WTC11 (cell line): Measurements from ENCODE around the gene UIMC1.

ENCODE experiments used
- ELF4 ChIP-seq: sonication (generic); formaldehyde crosslinking; IDR thresholded peaks from 2 replicates; pipeline ENCODE4 v1.8.1; 2022; ENCODE audit warnings: low read depth, mild to moderate bottlenecking, moderate library complexity, missing genetic modification reagents
- NR1H2 ChIP-seq: sonication (generic); formaldehyde crosslinking; IDR thresholded peaks from 2 replicates; pipeline ENCODE4 v1.9.0; 2021; ENCODE audit warnings: mild to moderate bottlenecking, moderate library complexity, missing genetic modification reagents
- SMAD3 ChIP-seq: sonication (generic); formaldehyde crosslinking; IDR thresholded peaks from 2 replicates; pipeline ENCODE4 v1.8.0; 2022; ENCODE audit warnings: missing genetic modification reagents, mild to moderate bottlenecking, borderline replicate concordance
- TF ChIP-seq, protein P1 (sequence below): fragments of 200-600 bp; IDR thresholded peaks from 2 replicates; pipeline ENCODE4 v1.8.0; 2022; ENCODE audit warnings: antibody characterized with exemption
- TF ChIP-seq, protein P2 (sequence below): sonication (generic); formaldehyde crosslinking; IDR thresholded peaks from 2 replicates; pipeline ENCODE4 v1.8.1; 2023; ENCODE audit warnings: mild to moderate bottlenecking, missing genetic modification reagents, borderline replicate concordance

- TF ChIP-seq, protein P1, sequence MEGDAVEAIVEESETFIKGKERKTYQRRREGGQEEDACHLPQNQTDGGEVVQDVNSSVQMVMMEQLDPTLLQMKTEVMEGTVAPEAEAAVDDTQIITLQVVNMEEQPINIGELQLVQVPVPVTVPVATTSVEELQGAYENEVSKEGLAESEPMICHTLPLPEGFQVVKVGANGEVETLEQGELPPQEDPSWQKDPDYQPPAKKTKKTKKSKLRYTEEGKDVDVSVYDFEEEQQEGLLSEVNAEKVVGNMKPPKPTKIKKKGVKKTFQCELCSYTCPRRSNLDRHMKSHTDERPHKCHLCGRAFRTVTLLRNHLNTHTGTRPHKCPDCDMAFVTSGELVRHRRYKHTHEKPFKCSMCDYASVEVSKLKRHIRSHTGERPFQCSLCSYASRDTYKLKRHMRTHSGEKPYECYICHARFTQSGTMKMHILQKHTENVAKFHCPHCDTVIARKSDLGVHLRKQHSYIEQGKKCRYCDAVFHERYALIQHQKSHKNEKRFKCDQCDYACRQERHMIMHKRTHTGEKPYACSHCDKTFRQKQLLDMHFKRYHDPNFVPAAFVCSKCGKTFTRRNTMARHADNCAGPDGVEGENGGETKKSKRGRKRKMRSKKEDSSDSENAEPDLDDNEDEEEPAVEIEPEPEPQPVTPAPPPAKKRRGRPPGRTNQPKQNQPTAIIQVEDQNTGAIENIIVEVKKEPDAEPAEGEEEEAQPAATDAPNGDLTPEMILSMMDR, result no peak
- no peak for TF ChIP-seq NR1H2 (CRISPR knock-in tag)
- TF ChIP-seq ELF4, result no peak
- TF ChIP-seq, protein P2, sequence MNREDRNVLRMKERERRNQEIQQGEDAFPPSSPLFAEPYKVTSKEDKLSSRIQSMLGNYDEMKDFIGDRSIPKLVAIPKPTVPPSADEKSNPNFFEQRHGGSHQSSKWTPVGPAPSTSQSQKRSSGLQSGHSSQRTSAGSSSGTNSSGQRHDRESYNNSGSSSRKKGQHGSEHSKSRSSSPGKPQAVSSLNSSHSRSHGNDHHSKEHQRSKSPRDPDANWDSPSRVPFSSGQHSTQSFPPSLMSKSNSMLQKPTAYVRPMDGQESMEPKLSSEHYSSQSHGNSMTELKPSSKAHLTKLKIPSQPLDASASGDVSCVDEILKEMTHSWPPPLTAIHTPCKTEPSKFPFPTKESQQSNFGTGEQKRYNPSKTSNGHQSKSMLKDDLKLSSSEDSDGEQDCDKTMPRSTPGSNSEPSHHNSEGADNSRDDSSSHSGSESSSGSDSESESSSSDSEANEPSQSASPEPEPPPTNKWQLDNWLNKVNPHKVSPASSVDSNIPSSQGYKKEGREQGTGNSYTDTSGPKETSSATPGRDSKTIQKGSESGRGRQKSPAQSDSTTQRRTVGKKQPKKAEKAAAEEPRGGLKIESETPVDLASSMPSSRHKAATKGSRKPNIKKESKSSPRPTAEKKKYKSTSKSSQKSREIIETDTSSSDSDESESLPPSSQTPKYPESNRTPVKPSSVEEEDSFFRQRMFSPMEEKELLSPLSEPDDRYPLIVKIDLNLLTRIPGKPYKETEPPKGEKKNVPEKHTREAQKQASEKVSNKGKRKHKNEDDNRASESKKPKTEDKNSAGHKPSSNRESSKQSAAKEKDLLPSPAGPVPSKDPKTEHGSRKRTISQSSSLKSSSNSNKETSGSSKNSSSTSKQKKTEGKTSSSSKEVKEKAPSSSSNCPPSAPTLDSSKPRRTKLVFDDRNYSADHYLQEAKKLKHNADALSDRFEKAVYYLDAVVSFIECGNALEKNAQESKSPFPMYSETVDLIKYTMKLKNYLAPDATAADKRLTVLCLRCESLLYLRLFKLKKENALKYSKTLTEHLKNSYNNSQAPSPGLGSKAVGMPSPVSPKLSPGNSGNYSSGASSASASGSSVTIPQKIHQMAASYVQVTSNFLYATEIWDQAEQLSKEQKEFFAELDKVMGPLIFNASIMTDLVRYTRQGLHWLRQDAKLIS (CRISPR knock-in tag), result no peak
- TF ChIP-seq SMAD3 (CRISPR knock-in tag), result no peak
Observed at GRCh38 chr5:176994460-176995121, 12.0 kb downstream of the UIMC1 start.
